Measurements from ENCODE around the gene KLF5. TPM values are rescaled to one million over a fixed set of nuclear protein-coding genes. Genes with fewer than 3 reads are reported as not detected.
"Not testable (repeated sequence)": the region's sequence is repeated elsewhere in the genome, so short reads cannot be mapped to it uniquely, and the experiment has no call there.

Gene KLF5
- 1 to 10 TPM; 2.2 to 4.3 (median 2.4) TPM for total RNA-seq

- H3K9me3 Mint-ChIP-seq: no peaks in the 10 kb centered on the region
- no peaks in the 10 kb centered on the region for H3K36me3 Mint-ChIP-seq (ENCODE audit: insufficient read depth)
- peaks cover 26% of the 10 kb centered on the region for H3K27me3 Mint-ChIP-seq (ENCODE audit: low read depth)
- peaks cover 18% of the 10 kb centered on the region for H3K4me1 Mint-ChIP-seq (ENCODE audit: low read depth)
- peak; percentile 93 for DNase-seq
- ATAC-seq: peak; percentile 97
- H3K4me3 Mint-ChIP-seq: peak within 1 kb of the TSS; percentile 84
Measured at GRCh38 chr13:73058736-73059459, at the start of gene KLF5. Gene KLF5 (plus strand): TSS chr13:73059005. CDS start chr13:73059328, 323 bp downstream.

DNA sequence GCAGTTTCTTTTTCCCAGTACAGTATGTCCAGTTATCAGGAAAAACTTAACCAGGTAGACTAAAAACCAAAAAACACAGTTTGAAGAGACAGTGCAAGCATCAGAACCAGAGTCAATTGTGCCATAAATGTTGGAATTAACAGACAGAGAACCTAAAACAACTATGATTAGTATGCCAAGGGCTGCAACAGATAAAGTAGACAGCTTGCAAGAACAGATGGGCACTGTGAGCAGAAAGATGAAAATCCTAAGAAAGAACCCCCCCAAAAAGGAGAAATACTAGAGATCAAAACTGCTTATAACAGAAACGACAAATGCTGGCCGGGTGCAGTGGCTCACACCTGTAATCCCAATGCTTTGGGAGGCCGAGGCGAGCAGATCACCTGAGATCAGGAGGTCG lies 47.1 kb upstream of the KLF5 start:
- ATAC-seq (no peak), DNase-seq (no peak)
- Mint-ChIP-seq H3K4me3 (no peak overlapping the region), H3K27me3 (ENCODE audit: low read depth) (no peaks in the 10 kb centered on the region), H3K9me3 (no peaks in the 10 kb centered on the region), H3K36me3 (ENCODE audit: insufficient read depth) (peaks cover 22% of the 10 kb centered on the region), H3K4me1 (ENCODE audit: low read depth) (no peaks in the 10 kb centered on the region)

- DNase-seq (no peak), ATAC-seq (no peak)
- peaks cover 27% of the 10 kb centered on the region for H3K36me3 Mint-ChIP-seq (ENCODE audit: insufficient read depth)
- no peak overlapping the region for H3K4me3 Mint-ChIP-seq
- no peaks in the 10 kb centered on the region for H3K9me3 Mint-ChIP-seq
- H3K4me1 Mint-ChIP-seq (ENCODE audit: low read depth): no peaks in the 10 kb centered on the region
- no peaks in the 10 kb centered on the region for H3K27me3 Mint-ChIP-seq (ENCODE audit: low read depth)
Measured at GRCh38 chr13:73015805-73016204, 43.0 kb upstream of the KLF5 start.

DNA sequence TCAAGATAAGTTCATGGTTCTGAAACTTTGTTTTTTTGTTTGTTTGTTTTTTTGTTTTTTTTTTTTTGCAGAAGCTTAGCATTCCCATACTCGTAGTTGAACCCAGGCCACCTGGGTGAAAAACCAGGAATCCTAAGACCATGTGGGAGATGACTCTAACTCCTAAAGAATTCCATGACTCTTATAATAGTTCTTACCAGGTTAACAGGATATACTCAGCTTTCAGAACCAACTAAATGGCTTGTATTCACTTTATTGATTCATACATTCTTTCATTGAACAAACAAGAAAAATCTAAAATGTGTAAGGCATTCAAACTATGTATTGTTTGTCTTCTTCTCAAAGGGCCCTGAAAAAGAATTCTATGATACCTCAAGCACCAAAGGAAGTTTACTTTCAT lies 40.5 kb upstream of the KLF5 start:
- Mint-ChIP-seq H3K4me1 (ENCODE audit: low read depth) (no peaks in the 10 kb centered on the region), H3K9me3 (no peaks in the 10 kb centered on the region), H3K27me3 (ENCODE audit: low read depth) (no peaks in the 10 kb centered on the region), H3K36me3 (ENCODE audit: insufficient read depth) (peaks cover 22% of the 10 kb centered on the region), H3K4me3 (no peak overlapping the region)
- ATAC-seq (no peak), DNase-seq (no peak)

DNA sequence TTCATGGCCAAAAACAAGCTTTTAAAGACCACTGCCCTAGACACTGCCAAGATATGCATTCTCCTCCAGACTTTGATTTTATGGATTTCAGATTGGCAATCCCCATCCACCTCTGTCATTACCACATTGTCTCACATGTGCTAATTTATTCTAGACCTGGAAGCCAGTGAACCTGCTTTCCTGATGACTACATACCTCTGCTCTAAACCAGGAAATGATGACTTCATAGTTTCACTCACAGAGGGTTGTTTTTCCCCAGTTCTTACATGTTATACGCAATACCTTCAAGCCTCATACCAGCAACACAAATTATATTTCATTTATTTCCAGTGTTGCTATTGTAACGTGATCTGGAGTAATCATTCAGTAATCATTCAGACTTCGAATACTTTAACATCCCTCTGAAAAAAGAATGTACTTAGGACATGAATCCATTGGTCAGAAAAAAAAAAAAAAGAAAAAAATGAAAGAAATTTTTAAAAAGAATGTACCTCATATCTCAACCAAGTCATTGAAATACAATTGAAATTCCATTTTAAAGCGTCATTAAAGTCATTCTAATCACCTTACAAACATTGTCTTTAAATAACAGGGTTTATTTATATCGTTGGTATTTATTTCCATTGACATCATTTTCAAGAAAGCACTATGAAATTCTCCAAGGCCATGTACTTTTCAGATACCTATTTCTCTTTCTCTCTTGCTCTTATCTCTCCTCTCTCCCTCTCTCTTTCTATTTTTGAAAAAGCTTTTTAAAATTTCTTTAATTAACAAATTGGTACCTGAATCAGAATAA lies 33.4 kb upstream of the KLF5 start:
- no peak for DNase-seq
- ATAC-seq: peak; percentile 23 to 65

GRCh38 chr13:73034901-73035300 lies 23.9 kb upstream of the KLF5 start:
- no peaks in the 10 kb centered on the region for H3K27me3 Mint-ChIP-seq (ENCODE audit: low read depth)
- H3K36me3 Mint-ChIP-seq (ENCODE audit: insufficient read depth): no peaks in the 10 kb centered on the region

More for the DNA sequence above, 33.4 kb upstream of the KLF5 start:
- H3K27me3 Mint-ChIP-seq (ENCODE audit: low read depth): no peaks in the 10 kb centered on the region
- no peak overlapping the region for H3K4me3 Mint-ChIP-seq
- H3K4me1 Mint-ChIP-seq (ENCODE audit: low read depth): peaks cover 2% of the 10 kb centered on the region
- H3K36me3 Mint-ChIP-seq (ENCODE audit: insufficient read depth): peaks cover 4% of the 10 kb centered on the region
- H3K9me3 Mint-ChIP-seq: no peaks in the 10 kb centered on the region

GRCh38 chr13:73035660-73036059 lies 23.1 kb upstream of the KLF5 start:
- H3K27me3 Mint-ChIP-seq (ENCODE audit: low read depth): no peaks in the 10 kb centered on the region
- no peak for ATAC-seq
- no peak for DNase-seq
- H3K4me1 Mint-ChIP-seq (ENCODE audit: low read depth): no peaks in the 10 kb centered on the region
- H3K36me3 Mint-ChIP-seq (ENCODE audit: insufficient read depth): no peaks in the 10 kb centered on the region
- H3K4me3 Mint-ChIP-seq: no peak overlapping the region
- H3K9me3 Mint-ChIP-seq: no peaks in the 10 kb centered on the region

More at GRCh38 chr13:73034901-73035300, 23.9 kb upstream of the KLF5 start:
- ATAC-seq (no peak), DNase-seq (no peak)
- Mint-ChIP-seq H3K9me3 (no peaks in the 10 kb centered on the region), H3K4me3 (no peak overlapping the region), H3K4me1 (ENCODE audit: low read depth) (no peaks in the 10 kb centered on the region)

- no peaks in the 10 kb centered on the region for H3K36me3 Mint-ChIP-seq (ENCODE audit: insufficient read depth)
- no peak for ATAC-seq
- H3K4me1 Mint-ChIP-seq (ENCODE audit: low read depth): no peaks in the 10 kb centered on the region
- H3K9me3 Mint-ChIP-seq: no peaks in the 10 kb centered on the region
- no peak for DNase-seq
- H3K27me3 Mint-ChIP-seq (ENCODE audit: low read depth): no peaks in the 10 kb centered on the region
- no peak overlapping the region for H3K4me3 Mint-ChIP-seq
Measured at GRCh38 chr13:73036566-73036965, 22.2 kb upstream of the KLF5 start.

DNA sequence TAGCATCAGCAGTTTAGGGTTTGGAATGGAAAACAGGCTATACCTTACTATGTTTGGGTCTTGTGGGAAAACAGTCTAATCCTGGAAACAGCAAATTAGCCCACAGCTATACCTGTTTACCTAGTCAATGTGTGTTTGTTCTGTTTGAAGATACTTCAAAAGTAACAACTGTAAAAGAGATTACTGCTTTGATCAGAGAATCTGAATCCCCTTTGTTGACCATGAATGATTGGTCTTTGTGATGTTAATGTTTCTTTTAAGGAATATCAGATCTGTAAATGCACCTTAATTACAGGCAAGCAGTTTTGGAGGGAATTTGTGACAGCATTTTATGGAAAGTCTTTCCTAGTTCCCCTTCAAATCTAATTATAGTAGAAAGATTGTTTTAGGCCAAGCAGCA lies 20.7 kb upstream of the KLF5 start:
- H3K4me3 Mint-ChIP-seq: no peak overlapping the region
- H3K4me1 Mint-ChIP-seq (ENCODE audit: low read depth): no peaks in the 10 kb centered on the region
- H3K36me3 Mint-ChIP-seq (ENCODE audit: insufficient read depth): no peaks in the 10 kb centered on the region
- no peaks in the 10 kb centered on the region for H3K9me3 Mint-ChIP-seq
- ATAC-seq (no peak), DNase-seq (no peak)
- no peaks in the 10 kb centered on the region for H3K27me3 Mint-ChIP-seq (ENCODE audit: low read depth)

GRCh38 chr13:73039201-73040108 lies 19.4 kb upstream of the KLF5 start:
- ATAC-seq (no peak), DNase-seq (no peak)
- Mint-ChIP-seq H3K4me3 (no peak overlapping the region), H3K27me3 (ENCODE audit: low read depth) (no peaks in the 10 kb centered on the region), H3K4me1 (ENCODE audit: low read depth) (no peaks in the 10 kb centered on the region), H3K36me3 (ENCODE audit: insufficient read depth) (no peaks in the 10 kb centered on the region), H3K9me3 (no peaks in the 10 kb centered on the region)

- Mint-ChIP-seq H3K36me3 (ENCODE audit: insufficient read depth) (no peaks in the 10 kb centered on the region), H3K9me3 (no peaks in the 10 kb centered on the region), H3K4me3 (no peak overlapping the region), H3K4me1 (ENCODE audit: low read depth) (no peaks in the 10 kb centered on the region), H3K27me3 (ENCODE audit: low read depth) (no peaks in the 10 kb centered on the region)
- no peak for DNase-seq
- no peak for ATAC-seq
Measured at GRCh38 chr13:73040484-73040883, 18.3 kb upstream of the KLF5 start.

DNA sequence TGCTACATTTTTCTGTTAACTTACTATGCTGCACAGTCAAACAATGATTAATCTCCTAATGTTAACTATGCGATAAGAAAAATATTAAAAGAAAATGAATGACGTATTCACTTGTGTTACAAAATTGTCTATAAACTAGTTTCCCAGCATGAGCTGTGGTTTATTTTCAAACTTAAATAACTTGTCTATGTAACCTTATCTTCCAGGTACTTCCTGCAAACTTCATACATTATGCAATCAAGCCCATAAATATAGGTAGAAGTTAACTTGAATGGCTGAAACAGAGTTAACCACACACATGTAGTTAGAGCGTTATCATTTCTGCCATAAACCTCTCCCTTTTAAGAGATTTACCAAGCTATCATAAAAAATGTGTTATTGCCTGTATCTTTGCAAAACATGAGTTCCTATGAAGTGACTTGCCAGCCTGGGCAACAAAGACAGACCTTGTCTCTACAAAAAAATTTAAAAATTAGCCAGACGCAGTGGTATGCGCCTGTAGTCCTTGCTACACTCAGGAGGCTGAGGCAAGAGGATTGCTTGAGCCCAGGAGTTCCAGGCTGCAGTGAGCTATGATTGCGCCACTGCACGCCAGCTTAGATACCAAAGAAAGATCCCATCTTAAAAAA lies 17.7 kb upstream of the KLF5 start:
- no peak for DNase-seq
- H3K36me3 Mint-ChIP-seq (ENCODE audit: insufficient read depth): no peaks in the 10 kb centered on the region

DNA sequence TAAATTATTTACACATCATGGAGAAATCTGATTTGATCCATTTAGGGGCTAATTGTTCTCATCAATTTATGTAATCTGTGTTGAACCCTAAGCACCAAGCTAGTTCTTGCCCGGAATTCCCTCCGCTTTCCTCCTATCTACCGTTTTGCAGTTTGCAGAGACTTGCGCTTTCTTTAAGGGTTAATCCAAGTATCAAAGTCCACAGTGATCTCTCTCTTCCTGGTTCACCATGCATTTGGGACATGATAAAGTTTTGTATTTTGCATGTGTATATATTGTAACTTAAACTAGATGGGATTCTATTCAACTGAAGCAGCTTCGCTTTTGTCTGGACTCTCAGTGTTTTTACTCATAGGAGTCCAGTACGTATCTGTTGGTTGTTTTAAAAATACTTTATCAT lies 13.8 kb upstream of the KLF5 start:
- no peaks in the 10 kb centered on the region for H3K9me3 Mint-ChIP-seq
- no peak for ATAC-seq
- no peak overlapping the region for H3K4me3 Mint-ChIP-seq
- DNase-seq: no peak
- no peaks in the 10 kb centered on the region for H3K4me1 Mint-ChIP-seq (ENCODE audit: low read depth)
- no peaks in the 10 kb centered on the region for H3K36me3 Mint-ChIP-seq (ENCODE audit: insufficient read depth)
- no peaks in the 10 kb centered on the region for H3K27me3 Mint-ChIP-seq (ENCODE audit: low read depth)

More for the DNA sequence above, 17.7 kb upstream of the KLF5 start:
- Mint-ChIP-seq H3K4me1 (ENCODE audit: low read depth) (no peaks in the 10 kb centered on the region), H3K27me3 (ENCODE audit: low read depth) (no peaks in the 10 kb centered on the region), H3K4me3 (no peak overlapping the region), H3K9me3 (no peaks in the 10 kb centered on the region)
- ATAC-seq: no peak

DNA sequence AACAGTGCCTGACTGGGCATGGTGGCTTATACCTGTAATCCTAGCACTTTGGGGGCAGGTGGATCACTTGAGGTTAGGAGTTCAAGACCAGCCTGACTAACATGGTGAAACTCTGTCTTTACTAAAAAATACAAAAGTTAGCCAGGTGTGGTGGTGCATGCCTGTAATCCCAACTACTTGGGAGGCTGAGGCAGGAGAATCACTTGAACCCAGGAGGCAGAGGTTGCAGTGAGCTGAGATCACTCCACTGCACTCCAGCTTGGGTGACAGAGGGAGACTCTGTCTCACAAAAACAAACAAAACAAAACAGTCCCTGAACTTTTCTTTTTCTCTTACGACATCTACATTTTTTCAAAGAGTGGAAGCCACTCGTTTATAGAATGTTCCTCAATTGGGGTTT lies 10.2 kb upstream of the KLF5 start:
- DNase-seq; H3K4me1 Mint-ChIP-seq (ENCODE audit: low read depth); H3K9me3 Mint-ChIP-seq; H3K36me3 Mint-ChIP-seq (ENCODE audit: insufficient read depth); ATAC-seq; H3K27me3 Mint-ChIP-seq (ENCODE audit: low read depth); H3K4me3 Mint-ChIP-seq: not testable (repeated sequence)
